MM.1S (cell line): ENCODE measurements around the gene HERC4.

ENCODE experiments used
- EZH2 ChIP-seq: fragments of 300-600 bp; sonication (generic); optimal IDR thresholded peaks from 2 replicates; pipeline ENCODE3; 2017; ENCODE audit warnings: low read depth, mild to moderate bottlenecking, antibody characterized with exemption, low read length, mixed read lengths
- TF ChIP-seq, protein P1 (sequence below): fragments of 300-600 bp; sonication (generic); IDR thresholded peaks from 2 replicates; pipeline ENCODE4 v1.5.1; 2016; ENCODE audit warnings: antibody characterized with exemption, low read length, mixed read lengths

DNA sequence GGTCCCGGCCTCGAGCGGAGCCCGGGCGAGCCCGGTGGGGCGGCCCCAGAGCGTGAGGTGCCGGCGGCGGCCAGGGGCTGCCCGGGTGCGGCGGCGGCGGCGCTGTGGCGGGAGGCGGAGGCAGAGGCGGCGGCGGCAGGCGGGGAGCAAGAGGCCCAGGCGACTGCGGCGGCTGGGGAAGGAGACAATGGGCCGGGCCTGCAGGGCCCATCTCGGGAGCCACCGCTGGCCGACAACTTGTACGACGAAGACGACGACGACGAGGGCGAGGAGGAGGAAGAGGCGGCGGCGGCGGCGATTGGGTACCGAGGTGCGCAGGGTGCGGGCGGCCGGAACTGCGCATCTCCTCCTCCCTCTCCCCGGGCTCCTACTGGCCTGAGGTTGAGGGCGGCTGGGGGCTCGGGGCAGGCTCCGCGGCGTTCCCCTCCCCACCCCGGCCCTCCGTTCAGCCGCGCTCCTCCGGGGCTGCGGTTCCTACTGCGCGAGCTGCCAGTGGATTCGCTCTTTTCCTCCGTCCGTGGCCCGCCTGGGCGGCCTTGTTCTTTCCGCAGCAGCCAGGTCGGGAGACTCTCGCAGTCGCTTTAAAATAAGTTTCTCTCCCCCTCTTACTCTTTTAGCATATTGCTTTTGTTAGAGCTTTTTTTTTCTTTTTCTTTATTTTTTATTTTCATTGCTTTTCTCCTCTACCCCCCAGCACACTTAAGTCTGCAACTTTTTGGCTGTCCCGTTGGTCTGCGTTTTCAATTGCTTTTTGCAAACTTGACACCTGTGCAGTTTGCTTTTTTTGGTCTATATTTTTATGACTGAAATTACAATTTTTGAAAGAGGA is 190.0 kb downstream of the HERC4 start:
- TF ChIP-seq EZH2, result no peak
- TF ChIP-seq, protein P1, sequence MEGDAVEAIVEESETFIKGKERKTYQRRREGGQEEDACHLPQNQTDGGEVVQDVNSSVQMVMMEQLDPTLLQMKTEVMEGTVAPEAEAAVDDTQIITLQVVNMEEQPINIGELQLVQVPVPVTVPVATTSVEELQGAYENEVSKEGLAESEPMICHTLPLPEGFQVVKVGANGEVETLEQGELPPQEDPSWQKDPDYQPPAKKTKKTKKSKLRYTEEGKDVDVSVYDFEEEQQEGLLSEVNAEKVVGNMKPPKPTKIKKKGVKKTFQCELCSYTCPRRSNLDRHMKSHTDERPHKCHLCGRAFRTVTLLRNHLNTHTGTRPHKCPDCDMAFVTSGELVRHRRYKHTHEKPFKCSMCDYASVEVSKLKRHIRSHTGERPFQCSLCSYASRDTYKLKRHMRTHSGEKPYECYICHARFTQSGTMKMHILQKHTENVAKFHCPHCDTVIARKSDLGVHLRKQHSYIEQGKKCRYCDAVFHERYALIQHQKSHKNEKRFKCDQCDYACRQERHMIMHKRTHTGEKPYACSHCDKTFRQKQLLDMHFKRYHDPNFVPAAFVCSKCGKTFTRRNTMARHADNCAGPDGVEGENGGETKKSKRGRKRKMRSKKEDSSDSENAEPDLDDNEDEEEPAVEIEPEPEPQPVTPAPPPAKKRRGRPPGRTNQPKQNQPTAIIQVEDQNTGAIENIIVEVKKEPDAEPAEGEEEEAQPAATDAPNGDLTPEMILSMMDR, result no peak
